D721Med (cell line): ENCODE results near the gene CPNE8.

Source experiments
- DNase-seq: peaks from one replicate; pipeline ENCODE4 v3.0.0; 2011; ENCODE audit warnings: low spot score; ENCODE audit not compliant: insufficient read length
- FAIRE-seq: peaks from 2 replicates; lab custom pipeline; 2011; peaks lifted over from hg19 to GRCh38; lab: Jason Lieb, UNC
- TF ChIP-seq, protein P1 (sequence below): IDR thresholded peaks from 2 replicates; pipeline ENCODE4 v1.5.1; 2012; ENCODE audit warnings: mild to moderate bottlenecking, control low read depth; ENCODE audit not compliant: insufficient read depth; ENCODE audit errors: missing control alignments

Gene CPNE8

DNA sequence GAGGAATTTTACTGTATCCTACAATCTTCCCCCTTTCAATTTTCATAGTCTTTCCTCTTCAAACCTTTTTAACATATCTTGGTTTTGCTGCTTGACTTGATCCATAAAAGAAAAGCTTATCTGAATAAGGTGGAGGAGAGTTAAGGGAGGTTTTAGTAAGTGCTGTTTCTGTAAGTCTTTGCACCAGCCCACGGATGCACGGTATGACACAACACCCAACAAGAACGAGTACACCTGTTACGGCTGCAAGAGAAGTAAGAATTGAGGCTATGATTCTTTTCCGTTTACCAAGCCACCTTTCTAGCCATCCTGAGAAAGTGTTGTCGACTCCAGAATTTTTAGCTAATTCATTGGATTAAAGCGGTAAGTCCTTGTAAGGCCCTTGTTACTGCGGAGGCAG is 26.1 kb upstream of the CPNE8 start:
- FAIRE-seq (no peak), DNase-seq (no peak)
- TF ChIP-seq, protein P1, sequence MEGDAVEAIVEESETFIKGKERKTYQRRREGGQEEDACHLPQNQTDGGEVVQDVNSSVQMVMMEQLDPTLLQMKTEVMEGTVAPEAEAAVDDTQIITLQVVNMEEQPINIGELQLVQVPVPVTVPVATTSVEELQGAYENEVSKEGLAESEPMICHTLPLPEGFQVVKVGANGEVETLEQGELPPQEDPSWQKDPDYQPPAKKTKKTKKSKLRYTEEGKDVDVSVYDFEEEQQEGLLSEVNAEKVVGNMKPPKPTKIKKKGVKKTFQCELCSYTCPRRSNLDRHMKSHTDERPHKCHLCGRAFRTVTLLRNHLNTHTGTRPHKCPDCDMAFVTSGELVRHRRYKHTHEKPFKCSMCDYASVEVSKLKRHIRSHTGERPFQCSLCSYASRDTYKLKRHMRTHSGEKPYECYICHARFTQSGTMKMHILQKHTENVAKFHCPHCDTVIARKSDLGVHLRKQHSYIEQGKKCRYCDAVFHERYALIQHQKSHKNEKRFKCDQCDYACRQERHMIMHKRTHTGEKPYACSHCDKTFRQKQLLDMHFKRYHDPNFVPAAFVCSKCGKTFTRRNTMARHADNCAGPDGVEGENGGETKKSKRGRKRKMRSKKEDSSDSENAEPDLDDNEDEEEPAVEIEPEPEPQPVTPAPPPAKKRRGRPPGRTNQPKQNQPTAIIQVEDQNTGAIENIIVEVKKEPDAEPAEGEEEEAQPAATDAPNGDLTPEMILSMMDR, result no peak

DNA sequence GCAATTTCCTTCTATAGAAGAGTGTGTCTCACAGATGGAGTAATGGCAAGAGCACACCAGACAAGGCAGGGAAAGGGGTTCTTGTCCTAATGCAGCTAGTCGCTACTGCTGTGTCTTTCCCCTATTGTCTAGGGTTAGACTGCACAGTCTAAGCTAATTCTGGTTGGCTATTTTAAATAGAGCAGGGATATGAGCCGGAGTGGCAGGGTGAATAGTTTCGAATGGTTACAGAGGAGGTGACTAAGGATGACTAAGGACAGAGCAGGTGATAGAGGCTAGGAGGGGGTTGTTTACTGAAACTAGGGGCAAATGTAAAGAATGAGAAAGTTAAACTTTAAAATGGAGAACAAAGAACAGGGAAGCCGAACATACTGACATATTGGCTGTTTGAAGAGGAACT is 25.6 kb upstream of the CPNE8 start:
- DNase-seq (no peak), FAIRE-seq (no peak)
- TF ChIP-seq, protein P1, result no peak

DNA sequence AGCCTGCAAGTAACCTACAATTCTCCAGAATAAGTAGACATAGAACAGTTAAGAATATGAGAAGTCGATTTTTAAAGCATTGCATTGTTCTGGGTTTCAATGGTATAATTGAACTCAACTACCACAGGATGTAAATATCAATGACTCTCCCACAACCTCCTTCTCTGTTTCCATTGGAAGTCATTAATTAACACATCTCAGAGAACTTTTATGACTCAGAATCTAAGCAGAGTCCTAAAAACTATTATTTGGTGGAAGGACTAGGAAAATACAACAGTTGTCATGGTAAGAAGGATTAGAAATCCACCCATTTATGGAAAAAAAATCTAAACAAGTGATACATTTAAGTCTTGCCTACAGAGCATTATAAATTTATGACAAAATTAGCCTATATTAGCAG is 21.1 kb upstream of the CPNE8 start:
- FAIRE-seq, result no peak
- TF ChIP-seq, protein P1, result no peak
- no peak for DNase-seq

DNA sequence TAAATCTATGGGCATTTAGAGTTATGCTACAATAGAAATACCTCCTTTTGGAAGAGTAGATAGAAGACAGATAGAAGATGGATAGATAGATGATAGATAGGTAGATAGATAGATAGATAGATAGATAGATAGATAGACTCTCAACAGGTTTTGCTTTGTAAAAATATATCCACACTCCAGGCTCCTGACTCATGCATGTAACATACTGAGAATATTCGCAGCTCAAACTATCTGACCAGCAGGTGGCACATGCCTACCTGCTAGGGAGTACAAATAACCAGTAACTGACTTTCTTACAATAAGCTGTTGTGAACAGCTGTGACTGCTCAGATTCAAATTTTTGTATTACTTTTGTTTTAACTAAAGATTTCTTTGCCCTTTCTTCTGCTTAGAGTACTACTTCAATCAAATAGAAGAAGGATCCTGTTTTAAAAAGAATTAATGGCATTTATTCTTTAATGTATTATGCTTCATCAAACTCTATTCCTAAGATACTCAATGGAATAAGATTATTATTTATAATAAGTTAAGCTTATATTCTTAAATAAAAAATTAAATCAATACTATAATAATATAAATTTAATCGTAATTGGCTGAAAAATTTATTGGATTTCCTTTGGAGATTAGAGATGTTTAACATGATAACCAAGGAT is 15.8 kb upstream of the CPNE8 start:
- TF ChIP-seq, protein P1, result peak; percentile 84
- no peak for DNase-seq
- FAIRE-seq, result no peak

DNA sequence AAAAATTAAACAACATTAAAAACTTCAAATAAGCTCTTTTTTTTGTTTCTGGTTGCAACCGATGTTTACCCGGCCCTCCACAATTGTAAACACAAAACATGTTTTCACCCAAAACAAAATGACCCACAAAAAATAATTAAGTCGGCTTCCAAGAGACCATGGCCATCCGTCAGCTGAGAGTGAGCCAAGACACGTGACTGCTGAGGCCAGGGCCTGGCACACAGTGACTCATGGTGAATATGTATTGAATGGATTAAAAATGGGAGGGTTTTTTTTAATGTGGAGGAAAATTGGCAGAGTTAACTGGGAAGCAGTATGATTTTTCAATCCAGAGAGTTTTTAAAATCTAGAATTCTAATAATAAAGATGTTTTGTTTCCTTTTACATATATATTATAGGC is 13.8 kb upstream of the CPNE8 start:
- FAIRE-seq, result no peak
- DNase-seq, result no peak
- TF ChIP-seq, protein P1, result no peak

DNA sequence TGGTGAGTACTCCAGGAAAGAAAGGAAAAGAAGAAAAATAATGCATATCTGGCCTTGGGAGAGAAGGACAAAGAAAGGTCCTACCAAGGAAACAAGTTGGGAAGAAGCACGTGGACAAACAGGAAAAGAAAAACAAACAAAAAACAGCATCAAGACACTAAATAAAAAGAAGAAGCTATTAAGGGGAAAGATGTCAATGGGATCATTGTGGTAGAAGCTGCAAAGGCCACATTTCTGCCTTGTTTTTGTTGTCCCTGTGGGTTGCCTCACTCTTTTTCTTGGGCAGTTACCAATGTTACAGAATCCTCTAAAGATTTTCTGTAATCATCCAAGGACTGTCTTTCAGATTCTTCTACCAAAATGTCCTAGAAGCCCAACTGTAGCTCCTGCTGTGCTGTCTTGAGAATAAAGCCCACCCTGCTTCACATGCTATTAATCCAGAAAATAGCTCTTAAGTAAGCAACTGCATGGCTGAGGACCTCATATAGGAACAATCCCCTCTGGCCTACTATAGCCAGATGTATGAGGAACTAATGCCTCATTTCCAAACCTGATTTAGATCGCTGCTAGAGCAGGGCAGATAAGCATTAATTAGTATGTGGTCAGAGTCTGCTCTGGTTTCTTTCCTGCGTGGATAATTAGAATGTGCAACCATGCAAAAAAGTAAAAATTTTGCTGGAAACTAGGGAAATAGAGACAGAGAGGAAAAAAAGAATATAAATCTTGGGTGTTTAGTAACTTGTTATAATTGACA is 10.2 kb upstream of the CPNE8 start:
- DNase-seq, result no peak
- TF ChIP-seq, protein P1, result no peak
- FAIRE-seq, result no peak

DNA sequence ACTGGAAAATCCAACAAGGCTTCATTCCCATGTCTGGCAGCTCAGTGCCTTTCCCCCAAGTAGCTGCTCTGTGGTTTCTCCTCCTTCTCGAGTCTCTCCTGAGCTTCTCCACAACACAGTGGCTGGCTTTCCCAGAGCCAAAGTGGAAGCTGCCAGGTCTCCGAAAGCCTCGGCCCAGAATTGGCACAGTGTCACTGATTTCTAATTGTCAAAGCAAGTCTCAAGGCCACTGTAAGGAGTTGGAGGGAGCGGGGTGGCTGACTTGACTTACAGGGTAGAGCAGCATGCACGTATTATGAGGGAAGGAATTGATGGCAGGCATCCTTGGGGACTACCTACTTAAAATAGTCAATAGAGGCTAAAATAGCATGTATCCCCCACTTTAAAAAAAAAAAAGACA is 6.7 kb upstream of the CPNE8 start:
- DNase-seq (no peak), FAIRE-seq (no peak)
- TF ChIP-seq, protein P1, result no peak
